Measurements from ENCODE around the gene UBXN4.

The UBXN4 gene

GRCh38 chr2:135796606-135797005 lies 55.0 kb downstream of the UBXN4 start:
- TF ChIP-seq REST (IDR thresholded peaks at IDR 0.05; ENCODE audit: insufficient read depth in 1 of 2, low read depth in 2 of 2, low read length in 2 of 2) (no peak), FOXP2 (optimal IDR thresholded peaks at IDR 0.05; ENCODE audit: borderline replicate concordance, extremely low read depth, extremely low read length, insufficient read depth) (no peak), TAF1 (IDR thresholded peaks at IDR 0.05; ENCODE audit: borderline replicate concordance, insufficient read depth, low read length) (no peak), POLR2AphosphoS5 (IDR thresholded peaks at IDR 0.05; ENCODE audit: low read depth, low read length) (no peak), SIN3A (IDR thresholded peaks at IDR 0.05; ENCODE audit: borderline replicate concordance, insufficient read depth, low read length) (no peak)

GRCh38 chr2:135797497-135798274 lies 56.0 kb downstream of the UBXN4 start:
- no peak for TF ChIP-seq REST (IDR thresholded peaks at IDR 0.05; ENCODE audit: insufficient read depth in 1 of 2, low read depth in 2 of 2, low read length in 2 of 2)
- TF ChIP-seq TAF1 (IDR thresholded peaks at IDR 0.05; ENCODE audit: borderline replicate concordance, insufficient read depth, low read length): no peak
- no peak for TF ChIP-seq POLR2AphosphoS5 (IDR thresholded peaks at IDR 0.05; ENCODE audit: low read depth, low read length)
- TF ChIP-seq SIN3A (IDR thresholded peaks at IDR 0.05; ENCODE audit: borderline replicate concordance, insufficient read depth, low read length): no peak
- TF ChIP-seq FOXP2 (optimal IDR thresholded peaks at IDR 0.05; ENCODE audit: borderline replicate concordance, extremely low read depth, extremely low read length, insufficient read depth): peak; percentile 79

- TF ChIP-seq FOXP2 (optimal IDR thresholded peaks at IDR 0.05; ENCODE audit: borderline replicate concordance, extremely low read depth, extremely low read length, insufficient read depth): no peak
- no peak for TF ChIP-seq SIN3A (IDR thresholded peaks at IDR 0.05; ENCODE audit: borderline replicate concordance, insufficient read depth, low read length)
- TF ChIP-seq TAF1 (IDR thresholded peaks at IDR 0.05; ENCODE audit: borderline replicate concordance, insufficient read depth, low read length): no peak
- no peak for TF ChIP-seq POLR2AphosphoS5 (IDR thresholded peaks at IDR 0.05; ENCODE audit: low read depth, low read length)
- TF ChIP-seq REST (IDR thresholded peaks at IDR 0.05; ENCODE audit: insufficient read depth in 1 of 2, low read depth in 2 of 2, low read length in 2 of 2): no peak
Measured at GRCh38 chr2:135798275-135798705, 56.6 kb downstream of the UBXN4 start.

- TF ChIP-seq SIN3A (IDR thresholded peaks at IDR 0.05; ENCODE audit: borderline replicate concordance, insufficient read depth, low read length) (no peak), POLR2AphosphoS5 (IDR thresholded peaks at IDR 0.05; ENCODE audit: low read depth, low read length) (no peak), REST (IDR thresholded peaks at IDR 0.05; ENCODE audit: insufficient read depth in 1 of 2, low read depth in 2 of 2, low read length in 2 of 2) (no peak), TAF1 (IDR thresholded peaks at IDR 0.05; ENCODE audit: borderline replicate concordance, insufficient read depth, low read length) (no peak), FOXP2 (optimal IDR thresholded peaks at IDR 0.05; ENCODE audit: borderline replicate concordance, extremely low read depth, extremely low read length, insufficient read depth) (no peak)
Measured at GRCh38 chr2:135798762-135799161, 57.1 kb downstream of the UBXN4 start.
